Suppressor macrophage treated with lipopolysaccharide for 4 hours (primary cell): ENCODE data around the gene OXT.

Source experiments
- DNase-seq: peaks from one replicate; pipeline ENCODE4 v3.0.0-alpha.2; 2020

Gene OXT

DNA sequence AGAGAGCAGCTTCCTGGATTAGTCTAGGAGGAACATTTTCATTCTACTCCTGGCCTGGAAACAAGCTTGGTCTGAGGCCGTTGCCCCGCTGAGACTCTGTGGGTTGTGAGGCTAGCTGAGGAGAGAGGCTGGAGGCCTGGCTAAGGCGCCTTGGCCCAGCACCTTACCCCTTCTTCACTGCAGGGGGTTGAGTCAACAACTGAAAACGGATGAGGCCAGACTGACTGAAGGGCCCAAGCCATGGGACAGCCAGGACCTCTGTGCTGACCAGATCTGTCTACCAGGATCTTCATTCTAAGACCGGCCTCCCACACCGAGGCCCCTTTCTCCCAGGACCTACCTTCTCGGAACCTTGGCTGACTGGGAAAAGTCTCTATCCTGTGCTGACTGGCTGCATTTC lies 16.6 kb downstream of the OXT start:
- no peak for DNase-seq

DNA sequence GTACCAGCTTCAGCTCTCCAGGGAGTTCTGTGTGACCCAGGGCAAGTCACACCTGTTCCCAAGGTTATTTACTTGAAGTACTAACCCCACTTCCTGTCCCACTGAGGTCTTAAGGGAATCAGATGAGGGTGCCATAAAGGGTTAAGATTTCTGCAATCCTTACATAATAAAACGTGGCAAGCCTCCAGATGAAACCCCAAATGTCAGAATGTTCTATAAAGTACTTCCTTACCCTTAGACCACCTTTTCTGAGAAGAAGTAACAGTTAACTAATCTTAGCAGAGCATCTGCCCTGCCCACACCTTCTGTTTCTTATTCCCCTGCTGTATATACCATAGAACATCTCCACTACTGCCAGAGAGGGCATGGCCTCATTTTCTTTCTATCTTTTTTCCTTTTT lies 19.1 kb downstream of the OXT start:
- DNase-seq, result no peak

DNA sequence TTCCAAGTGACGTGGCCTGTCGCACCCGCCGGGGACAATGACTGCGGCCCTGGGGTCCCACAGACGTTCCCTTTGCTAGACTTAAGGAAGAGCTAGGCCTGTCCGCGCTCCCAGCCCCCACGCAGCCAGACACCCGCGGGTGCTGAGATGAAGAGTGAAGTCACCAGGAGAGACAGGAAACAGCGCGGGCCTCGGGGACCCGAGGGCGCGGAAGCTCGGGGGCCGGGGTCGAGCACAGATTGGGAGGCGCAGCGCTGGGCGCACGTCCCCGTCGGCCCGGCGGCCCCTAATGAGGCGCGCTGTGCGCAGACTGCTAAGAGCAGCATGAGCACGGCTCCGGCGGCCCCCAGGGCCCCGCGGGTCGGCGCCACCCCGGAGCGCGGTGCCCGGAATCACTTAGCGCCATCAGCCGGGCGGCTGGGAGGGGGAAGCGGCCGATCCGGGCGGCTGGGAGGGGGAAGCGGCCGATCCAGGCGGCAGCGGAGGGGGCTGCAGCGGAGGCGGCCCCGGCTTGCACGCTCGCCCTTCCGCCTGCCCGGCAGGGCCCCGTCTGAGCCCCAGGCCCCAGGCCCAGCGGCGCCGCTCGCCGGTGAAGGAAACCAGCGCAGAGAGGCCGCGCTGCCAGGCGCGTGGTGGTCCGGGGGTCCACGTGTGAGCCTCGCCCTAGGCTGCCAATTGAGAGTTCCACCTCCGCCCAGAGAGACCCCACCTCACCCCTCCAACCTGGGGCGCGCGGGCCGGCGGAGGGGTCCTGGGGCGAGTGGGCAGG lies 21.4 kb downstream of the OXT start:
- DNase-seq, result peak; percentile 37

DNA sequence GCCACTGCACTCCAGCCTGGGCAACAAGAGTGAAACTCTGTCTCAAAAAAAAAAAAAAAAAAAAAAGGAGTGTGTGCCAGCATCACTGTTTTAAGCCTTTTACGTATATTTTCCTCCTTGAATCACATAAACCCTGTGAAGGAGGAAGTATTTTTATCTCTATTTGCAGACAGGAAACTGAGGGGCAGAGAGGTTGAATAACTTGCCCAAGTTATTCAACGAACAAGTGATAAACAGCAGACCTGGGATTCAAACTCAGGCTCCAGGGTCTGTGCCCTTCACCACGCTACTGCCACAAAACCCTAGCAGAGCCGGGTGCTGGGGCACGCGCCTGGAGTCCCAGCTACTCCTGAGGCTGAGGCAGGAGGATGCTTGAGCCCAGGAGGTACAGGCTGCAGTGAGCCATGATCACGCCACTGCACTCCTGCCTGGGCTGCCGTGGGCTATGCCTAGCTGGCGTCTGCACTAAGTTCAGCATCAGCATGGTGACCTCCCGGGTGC lies 22.5 kb downstream of the OXT start:
- DNase-seq, result no peak

DNA sequence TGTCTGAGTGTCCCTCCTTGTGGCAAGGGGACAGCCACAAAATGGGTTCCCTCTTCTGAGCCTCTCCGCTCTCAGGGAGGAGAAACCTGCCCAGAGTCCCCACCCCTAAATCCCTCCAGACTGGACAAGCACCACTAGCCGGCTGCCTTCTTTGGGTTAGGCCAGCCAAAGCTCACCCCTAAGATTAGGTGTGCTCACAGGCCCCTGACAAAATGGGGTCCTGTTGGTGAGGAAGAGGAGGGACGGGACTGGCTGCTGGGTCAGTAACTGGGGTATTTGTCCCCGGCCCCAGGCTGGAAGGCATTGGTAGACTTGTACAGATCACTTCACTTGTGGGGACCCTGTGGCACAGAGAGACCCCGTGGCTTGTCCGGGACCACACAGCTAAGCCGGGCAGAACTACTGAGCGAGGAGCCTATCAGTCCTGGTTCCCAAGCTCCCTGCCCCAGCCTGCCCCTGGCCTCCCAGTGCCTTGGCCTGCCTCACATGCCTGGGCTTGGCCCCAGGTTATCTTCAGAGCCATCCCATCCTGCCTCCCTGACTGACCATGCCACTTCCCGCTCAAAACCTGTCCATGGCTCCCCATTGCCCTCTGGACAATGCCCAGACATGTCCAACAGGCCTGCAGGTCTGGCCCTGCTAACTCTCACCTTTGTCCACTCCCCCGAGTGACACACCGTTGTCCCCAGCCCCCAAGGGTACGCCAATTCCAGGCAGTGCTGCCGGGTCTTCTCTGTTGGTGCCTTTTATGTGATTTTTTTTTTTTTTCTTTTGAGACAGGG lies 23.6 kb downstream of the OXT start:
- no peak for DNase-seq

DNA sequence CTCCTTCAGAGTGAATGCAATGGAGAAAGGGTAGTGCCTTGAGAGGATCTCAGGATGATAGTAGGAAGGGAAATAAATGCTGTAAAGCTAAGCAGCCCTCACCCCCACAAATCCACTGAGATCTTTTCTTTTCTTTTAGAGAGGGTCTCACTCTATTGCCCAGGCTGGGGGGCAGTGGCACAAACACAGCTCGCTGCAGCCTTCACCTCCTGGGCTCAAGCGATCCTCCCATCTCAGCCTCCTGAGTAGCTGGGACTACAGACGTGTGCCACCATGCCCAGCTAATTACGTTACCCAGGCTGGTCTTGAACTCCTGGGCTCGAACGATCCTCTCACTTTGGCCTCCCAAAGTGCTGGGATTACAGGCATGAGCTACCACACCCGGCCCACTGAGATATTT lies 29.1 kb downstream of the OXT start:
- DNase-seq, result no peak

DNA sequence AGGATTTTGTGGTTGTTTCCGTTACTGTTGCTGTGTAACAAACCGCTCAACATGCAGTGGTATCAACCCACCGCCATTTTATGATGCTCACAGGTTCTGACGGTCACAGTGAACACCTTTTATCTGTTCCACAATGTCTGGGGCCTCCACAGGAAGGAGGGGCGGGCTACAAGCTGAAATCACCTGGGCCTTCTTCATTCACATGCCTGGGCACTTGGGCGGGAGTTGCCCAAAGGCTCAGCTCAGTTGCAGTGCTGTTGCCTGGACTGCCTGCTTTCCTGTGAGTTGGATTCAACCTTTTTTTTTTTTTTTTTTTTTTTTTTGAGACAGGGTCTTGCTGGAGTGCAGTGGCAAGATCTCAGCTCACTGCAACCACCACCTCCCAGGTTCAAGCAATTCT lies 29.8 kb downstream of the OXT start:
- DNase-seq, result no peak

DNA sequence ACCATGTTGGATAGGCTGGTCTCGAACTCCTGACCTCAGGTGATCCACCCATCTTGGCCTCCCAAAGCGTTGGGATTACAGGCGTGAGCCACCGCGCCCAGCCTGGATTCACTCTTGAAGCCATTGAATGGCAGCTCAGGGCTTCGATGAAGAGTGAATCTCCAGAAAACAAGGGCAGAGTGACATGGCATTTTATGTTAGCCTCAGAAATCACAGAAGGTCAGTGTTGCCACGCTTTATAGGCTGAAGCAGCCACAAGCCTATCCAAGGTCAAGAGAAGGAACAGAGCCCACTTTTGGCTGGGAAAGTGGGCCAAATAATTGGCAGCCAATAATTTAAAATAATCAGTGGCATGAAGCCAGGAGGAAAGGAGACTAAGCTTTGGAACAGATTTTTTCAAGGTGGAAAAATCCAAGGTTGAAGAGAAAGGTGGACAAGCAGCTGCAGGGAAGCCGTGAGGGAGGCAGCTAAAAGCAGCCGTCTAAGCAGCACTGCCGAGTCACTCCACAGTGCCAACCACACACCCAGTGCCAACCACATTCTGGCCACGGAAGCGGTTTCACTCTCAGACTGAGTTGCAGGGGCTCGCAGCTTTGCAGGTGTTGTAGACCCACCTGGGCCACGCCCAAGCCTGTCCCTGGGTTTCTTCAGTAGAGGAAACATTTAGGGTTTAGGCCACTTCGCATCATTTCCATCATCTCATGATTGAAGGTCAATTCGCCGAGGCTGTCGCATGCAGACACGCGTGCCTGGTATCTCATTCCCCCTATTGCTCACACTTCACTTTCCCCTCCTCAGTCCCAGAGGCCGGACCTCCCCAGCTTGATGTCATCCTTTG lies 30.5 kb downstream of the OXT start:
- no peak for DNase-seq

DNA sequence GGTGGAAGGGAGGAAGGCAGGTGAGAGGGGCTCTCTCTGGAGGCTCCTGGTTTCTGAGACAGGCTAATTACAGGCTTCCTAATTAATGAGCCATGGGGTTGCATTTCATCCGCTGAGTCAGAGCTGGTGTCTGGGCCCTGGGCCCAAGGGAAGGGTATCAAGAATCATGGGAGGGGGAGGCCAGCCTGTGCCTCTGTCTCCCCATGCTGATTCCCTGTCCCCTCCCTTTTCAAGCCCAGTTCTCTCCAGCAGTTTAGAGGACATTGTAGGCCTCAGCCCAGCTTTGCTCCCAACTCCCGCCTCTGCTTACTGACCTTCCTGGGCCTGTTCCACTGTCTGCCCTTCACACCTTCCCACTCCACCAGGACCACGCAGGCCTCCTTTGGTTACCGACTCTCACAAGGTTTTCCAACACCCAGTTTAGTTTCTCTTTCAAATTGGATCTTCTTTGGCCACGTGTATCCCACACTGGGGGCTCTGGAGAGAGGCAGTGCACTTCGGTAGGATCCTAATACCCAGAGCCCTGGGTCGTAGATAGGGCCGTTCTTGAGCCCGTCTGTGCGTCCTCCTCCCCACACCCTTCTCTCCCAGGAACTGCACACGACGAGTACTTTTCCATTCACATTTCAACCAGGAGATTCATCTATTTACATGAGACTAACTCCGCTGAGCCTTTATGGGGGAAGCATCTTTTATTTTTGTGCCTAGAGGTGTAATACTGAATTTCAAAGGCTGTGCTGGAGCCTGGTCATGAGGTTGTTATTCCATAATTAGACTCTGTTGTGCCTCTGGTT lies 31.4 kb downstream of the OXT start:
- DNase-seq, result no peak

DNA sequence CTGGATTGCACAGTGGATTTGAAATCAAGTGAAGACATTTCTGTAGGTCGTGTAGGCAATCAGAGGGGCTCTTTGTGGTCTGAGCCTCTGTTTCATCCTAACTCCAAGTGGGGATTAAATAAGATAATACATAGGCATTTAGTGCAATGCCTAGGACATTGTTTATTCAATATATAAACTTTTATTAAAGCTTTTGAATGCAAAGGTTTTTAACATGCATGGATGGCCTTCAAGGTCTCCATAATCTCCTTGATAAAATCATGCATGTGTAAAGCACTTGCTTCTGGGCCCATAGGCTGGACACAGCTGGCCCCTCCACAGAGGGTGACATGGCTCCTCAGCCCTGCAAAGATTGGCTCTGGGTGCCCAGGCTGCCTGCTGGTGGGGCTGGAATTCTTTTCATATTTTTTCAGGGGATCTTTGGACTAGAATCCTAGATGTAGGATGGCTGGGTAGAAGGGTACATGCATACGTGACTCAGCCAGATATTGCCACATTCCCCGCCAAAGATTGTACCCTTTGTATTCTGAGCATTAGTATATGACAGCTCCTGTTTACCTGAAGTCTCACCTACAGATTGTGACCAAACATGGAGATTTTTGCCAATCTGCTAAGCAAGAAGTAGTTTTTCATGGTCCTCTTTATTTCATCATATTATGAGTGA lies 32.1 kb downstream of the OXT start:
- DNase-seq, result no peak

DNA sequence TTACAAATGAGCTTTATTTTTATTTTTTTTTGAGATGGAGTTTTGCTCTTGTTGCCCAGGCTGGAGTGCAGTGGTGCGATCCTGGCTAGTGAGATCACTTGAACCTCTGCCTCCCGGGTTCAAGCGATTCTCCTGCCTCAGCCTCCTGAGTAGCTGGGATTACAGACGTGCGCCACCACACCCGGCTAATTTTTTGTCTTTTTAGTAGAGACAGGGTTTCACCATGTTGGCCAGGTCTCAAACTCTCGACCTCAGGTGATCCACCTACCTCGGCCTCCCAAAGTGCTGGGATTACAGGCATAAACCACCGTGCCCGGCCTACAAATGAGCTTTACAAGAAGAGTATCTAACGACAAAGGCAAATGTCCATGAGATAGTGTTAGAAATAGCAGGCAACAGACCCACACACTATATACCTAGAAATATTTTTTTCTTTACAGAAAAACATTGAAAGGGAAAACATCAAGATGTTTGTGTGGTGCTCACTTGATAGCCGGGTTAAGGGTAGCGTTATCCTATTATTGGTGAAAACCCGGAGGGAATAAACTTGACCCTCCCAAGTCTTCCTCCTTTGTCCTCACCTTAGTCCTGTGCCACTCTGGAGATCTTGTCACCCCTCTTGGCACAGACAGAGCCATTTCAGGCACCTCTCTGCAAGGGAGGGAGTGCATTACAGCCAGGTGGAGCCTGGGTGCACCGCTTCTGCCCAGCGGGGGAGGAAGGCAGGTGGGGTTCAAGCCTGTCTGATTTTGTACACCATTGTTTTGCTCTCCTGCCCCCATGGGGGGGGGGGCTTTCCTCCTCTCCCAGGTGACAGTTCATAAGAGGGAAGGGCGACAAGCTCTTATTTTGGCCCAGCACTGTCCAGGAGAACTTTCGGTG lies 34.1 kb downstream of the OXT start:
- no peak for DNase-seq

DNA sequence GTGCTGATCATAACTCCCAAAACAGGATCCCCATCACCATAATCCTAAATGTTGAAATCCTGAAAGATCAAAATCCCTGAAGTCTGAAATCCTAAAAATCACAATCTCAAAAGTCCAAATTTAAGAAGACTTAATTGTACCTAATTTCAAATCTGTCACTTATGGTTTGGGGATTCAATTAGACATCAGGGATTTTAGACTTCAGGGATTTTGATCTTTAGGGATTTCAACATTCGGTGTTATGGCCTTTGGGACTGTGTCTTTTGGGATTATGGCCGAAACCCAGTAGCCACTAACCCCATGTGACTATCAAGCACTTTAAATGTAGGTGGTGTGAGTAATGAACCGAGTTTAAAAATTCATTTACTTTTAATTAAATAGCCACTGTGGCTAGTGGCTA lies 34.8 kb downstream of the OXT start:
- no peak for DNase-seq

DNA sequence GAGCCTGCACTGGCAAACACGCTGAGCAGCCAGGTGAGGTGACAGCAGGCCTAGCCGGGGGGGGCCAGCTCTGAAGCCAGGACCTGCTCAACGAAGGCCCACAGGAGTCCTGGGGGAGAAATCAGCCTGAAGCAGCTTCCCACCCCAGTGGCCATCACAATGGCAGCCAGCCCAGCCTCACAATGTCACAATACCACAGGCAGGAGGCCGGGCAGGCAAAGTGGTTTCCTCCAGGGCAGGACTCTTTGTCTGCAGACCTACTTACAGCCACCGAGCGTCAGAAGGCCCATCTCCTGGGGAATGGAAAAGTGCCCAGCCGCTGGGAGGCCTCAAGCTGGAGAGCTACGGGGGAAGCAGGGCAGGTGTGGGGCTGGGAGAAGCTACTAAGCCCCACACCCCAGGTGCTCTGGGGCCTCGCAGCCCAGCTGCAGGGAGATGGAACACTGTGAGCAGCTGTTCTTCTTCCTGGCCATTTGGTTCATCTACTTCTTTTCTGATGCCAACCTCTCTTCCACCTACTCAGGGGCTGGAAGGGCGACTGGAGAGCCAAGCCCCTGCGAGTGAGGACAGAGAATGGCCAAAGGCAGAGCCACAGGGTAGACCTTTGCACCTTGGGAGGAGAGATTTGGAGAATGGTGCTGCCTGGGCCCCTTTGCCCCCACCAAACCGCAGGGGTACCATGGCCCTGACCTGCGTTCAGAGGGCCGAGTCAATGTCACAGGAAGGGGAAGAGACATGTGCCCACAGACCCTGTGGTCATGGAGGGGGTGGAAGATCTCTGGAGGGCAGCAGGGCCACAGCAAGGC lies 35.4 kb downstream of the OXT start:
- no peak for DNase-seq

DNA sequence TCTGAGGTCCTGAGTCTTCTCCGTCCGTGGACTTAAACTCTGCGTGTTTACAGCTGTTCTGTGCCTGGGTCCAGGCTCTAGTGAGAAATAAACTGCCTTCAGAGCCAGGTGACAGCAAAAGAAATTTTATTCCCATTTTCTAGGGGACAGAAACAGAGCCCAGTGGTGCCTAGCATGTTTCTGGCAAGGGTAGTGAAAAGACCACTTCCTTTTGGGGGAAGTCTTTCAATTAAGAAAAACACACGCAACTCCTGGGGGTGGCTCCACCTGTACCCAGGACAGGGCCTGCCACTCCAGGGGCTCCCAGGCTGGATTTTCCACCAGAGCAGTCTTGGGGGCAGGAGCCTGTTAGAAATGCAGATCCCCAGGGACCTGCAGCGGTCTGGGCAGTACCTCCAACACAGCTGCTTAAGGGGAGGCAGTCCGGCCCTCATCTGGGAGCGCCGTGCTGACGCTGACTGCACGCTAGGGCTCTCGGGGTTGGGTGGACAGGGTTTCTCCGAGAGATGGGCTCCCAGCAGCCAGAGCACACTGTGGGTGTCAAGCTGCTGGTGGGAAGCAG lies 36.1 kb downstream of the OXT start:
- no peak for DNase-seq

DNA sequence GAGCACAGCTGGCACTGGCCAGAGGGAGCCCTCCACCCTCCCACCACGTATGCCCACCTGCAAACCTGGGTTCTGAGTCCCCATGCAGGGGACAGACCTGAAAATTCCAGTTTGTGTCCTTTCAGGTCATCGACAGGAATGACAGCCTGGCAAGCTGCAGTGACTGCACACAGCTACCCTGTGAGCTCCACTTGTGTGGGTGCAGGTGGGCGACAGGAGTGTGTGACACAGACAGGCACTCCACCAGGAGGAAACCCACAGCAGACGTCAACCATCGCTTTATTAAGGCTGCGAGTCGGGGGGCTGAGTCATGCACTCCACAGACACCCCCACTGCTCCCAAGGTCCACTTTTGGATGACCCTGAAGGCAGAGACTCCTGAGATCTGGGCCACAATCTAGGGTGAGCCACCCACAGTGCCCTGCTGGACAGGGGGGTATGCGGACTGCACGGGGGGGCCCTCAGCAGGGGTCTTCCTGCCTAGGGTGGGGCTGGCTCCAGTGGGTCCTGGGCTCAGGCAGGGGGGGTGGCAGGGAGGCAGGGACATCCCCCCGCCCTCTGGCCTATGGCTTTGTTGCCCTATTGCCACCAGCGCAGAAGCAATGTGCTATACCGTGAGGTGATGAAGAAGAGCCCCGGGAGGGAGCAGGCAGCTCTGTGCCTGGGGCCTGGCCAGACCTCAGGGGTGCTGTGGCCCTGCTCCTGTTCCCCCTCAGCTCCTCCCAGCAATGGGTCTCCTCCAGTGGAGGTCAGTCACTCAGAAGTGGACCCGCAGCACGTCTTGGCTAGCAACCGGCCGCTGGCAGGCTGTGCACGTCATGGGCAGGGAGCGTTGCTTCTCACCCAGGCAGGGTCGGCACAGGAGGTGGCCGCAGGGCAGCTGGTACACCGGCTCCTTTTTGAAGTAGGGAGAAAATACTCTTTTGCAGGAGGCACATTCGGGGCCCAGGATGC lies 38.2 kb downstream of the OXT start:
- DNase-seq, result no peak

DNA sequence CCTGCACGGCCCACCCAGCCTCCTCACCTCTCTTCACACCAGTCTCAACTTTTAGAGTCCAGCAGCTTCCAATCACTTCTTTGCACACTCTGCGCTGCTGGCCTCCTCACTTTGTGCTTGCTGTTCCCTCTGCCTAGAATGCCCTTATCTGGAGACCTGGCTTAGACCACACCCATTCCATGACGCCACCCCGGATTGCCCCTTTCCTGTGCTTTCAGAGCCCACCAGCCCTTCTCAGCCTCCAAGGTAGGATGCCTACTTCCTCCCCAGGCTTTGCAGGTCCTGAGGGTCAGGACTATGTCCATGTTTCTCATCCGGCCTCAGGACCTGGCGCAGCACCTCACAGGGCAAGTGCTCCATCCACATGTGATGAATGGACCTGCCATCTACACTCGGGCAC lies 40.1 kb downstream of the OXT start:
- no peak for DNase-seq

DNA sequence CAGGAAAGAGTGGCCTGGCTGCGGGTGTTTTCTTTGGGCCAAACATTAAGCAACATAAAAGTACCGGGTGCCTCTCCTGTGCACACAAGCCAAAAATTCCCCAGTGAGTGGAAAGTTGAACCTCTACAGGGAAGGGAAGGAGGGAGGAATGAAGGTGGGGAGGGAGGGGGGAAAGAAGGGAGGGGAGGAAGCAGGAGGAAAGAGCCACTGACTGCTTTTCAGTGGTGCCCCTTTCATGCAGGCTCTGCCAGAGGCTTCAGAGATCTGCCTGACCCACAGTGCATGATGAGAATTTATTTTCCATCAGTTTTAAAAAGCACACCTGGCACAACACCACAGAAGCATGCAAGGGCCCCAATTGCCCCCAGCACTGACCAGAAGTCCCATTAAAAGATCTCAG lies 40.6 kb downstream of the OXT start:
- no peak for DNase-seq
